Breast epithelium (tissue), 3 donors: Measurements from ENCODE around the gene PRR11.

Experiments
- POLR2AphosphoS5 ChIP-seq, 3 donors: sonication (generic); formaldehyde crosslinking; IDR thresholded peaks; one replicate each; pipeline ENCODE4 v1.6.1; 2017; ENCODE audit warnings: antibody characterized with exemption in 3 of 3
- TF ChIP-seq, protein P1 (sequence below), 3 donors: fragments of 450-650 bp; IDR thresholded peaks; one replicate each; pipeline ENCODE4 v1.5.1; 2016 to 2017; ENCODE audit warnings: antibody characterized with exemption in 3 of 3, mild to moderate bottlenecking in 3 of 3, moderate library complexity in 3 of 3

- no peak for TF ChIP-seq POLR2AphosphoS5 (IDR thresholded peaks at IDR 0.05)
- TF ChIP-seq, protein P1, sequence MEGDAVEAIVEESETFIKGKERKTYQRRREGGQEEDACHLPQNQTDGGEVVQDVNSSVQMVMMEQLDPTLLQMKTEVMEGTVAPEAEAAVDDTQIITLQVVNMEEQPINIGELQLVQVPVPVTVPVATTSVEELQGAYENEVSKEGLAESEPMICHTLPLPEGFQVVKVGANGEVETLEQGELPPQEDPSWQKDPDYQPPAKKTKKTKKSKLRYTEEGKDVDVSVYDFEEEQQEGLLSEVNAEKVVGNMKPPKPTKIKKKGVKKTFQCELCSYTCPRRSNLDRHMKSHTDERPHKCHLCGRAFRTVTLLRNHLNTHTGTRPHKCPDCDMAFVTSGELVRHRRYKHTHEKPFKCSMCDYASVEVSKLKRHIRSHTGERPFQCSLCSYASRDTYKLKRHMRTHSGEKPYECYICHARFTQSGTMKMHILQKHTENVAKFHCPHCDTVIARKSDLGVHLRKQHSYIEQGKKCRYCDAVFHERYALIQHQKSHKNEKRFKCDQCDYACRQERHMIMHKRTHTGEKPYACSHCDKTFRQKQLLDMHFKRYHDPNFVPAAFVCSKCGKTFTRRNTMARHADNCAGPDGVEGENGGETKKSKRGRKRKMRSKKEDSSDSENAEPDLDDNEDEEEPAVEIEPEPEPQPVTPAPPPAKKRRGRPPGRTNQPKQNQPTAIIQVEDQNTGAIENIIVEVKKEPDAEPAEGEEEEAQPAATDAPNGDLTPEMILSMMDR (IDR thresholded peaks at IDR 0.05), result no peak
Measured at GRCh38 chr17:59190806-59191205, 35.3 kb downstream of the PRR11 start.
